ENCODE measurements around the gene ISY1.
"Not testable (repeated sequence)": the region's sequence is repeated elsewhere in the genome, so short reads cannot be mapped to it uniquely, and the experiment has no call there.

The ISY1 gene

GRCh38 chr3:129173206-129173605, 12.3 kb upstream of the ISY1 start:
- TF ChIP-seq CTCF (IDR thresholded peaks at IDR 0.05; ENCODE audit: insufficient read depth, low read depth, low read length, missing control alignments), result no peak
- no peak for DNase-seq (ENCODE audit: low read depth)
- no peak overlapping the region for H3K4me3 ChIP-seq (ENCODE audit: low read length)

- no peak for DNase-seq (ENCODE audit: low read depth)
Observed at GRCh38 chr3:129166579-129167332, 5.9 kb upstream of the ISY1 start.

GRCh38 chr3:129165594-129165993, 4.7 kb upstream of the ISY1 start:
- not testable (repeated sequence) for H3K4me3 ChIP-seq (ENCODE audit: low read length)

More at GRCh38 chr3:129166579-129167332, 5.9 kb upstream of the ISY1 start:
- TF ChIP-seq CTCF (IDR thresholded peaks at IDR 0.05; ENCODE audit: insufficient read depth, low read depth, low read length, missing control alignments), result no peak
- H3K4me3 ChIP-seq (ENCODE audit: low read length), result no peak overlapping the region

GRCh38 chr3:129164500-129164899, 3.6 kb upstream of the ISY1 start:
- no peak overlapping the region for H3K4me3 ChIP-seq (ENCODE audit: low read length)
- DNase-seq (ENCODE audit: low read depth), result no peak
- TF ChIP-seq CTCF (IDR thresholded peaks at IDR 0.05; ENCODE audit: insufficient read depth, low read depth, low read length, missing control alignments), result no peak

More at GRCh38 chr3:129165594-129165993, 4.7 kb upstream of the ISY1 start:
- DNase-seq (ENCODE audit: low read depth), result not testable (repeated sequence)

GRCh38 chr3:129162729-129163579, 2.1 kb upstream of the ISY1 start:
- no peak for DNase-seq (ENCODE audit: low read depth)
- TF ChIP-seq CTCF (IDR thresholded peaks at IDR 0.05; ENCODE audit: insufficient read depth, low read depth, low read length, missing control alignments), result peak; percentile 53
- H3K4me3 ChIP-seq (ENCODE audit: low read length), result no peak overlapping the region

GRCh38 chr3:129161860-129162271, 1.0 kb upstream of the ISY1 start:
- no peak for TF ChIP-seq CTCF (IDR thresholded peaks at IDR 0.05; ENCODE audit: insufficient read depth, low read depth, low read length, missing control alignments)
- H3K4me3 ChIP-seq (ENCODE audit: low read length), result peak overlapping the region; percentile 88
- peak; percentile 38 for DNase-seq (ENCODE audit: low read depth)

- no peak for TF ChIP-seq CTCF (IDR thresholded peaks at IDR 0.05; ENCODE audit: insufficient read depth, low read depth, low read length, missing control alignments)
- H3K4me3 ChIP-seq (ENCODE audit: low read length), result no peak overlapping the region
- DNase-seq (ENCODE audit: low read depth), result no peak
Observed at GRCh38 chr3:129144786-129145185, 16.1 kb downstream of the ISY1 start.

- not testable (repeated sequence) for DNase-seq (ENCODE audit: low read depth)
Observed at GRCh38 chr3:129141011-129141410, 19.9 kb downstream of the ISY1 start.

More at GRCh38 chr3:129141011-129141410, 19.9 kb downstream of the ISY1 start:
- H3K4me3 ChIP-seq (ENCODE audit: low read length), result not testable (repeated sequence)
